SU-DHL-6 (cell line): Measurements from ENCODE around the gene RNF19B.
"Not testable (repeated sequence)": the region's sequence is repeated elsewhere in the genome, so short reads cannot be mapped to it uniquely, and the experiment has no call there.

ENCODE experiments used
- CTCF ChIP-seq: fragments of 200-600 bp; sonication (generic); IDR thresholded peaks from one replicate; pipeline ENCODE4 v1.5.1; 2017; ENCODE audit warnings: antibody characterized with exemption, mild to moderate bottlenecking, low read length, moderate library complexity; ENCODE audit not compliant: insufficient read depth, poor library complexity, severe bottlenecking
- EZH2phosphoT487 ChIP-seq: fragments of 200-600 bp; sonication (generic), shearing (Covaris generic); conservative IDR thresholded peaks from 2 replicates; pipeline ENCODE4 v1.6.1; 2018; ENCODE audit warnings: mild to moderate bottlenecking, antibody characterized with exemption, low read length, moderate library complexity, mixed read lengths

GRCh38 chr1:32973458-32973857 lies 8.8 kb upstream of the RNF19B start:
- TF ChIP-seq CTCF, EZH2phosphoT487: not testable (repeated sequence)
